Neuronal stem cell (in vitro differentiated cells): Measurements from ENCODE around the gene ATP8B4.
"Not testable (repeated sequence)": the region's sequence is repeated elsewhere in the genome, so short reads cannot be mapped to it uniquely, and the experiment has no call there.

Source experiments
- DNase-seq: peaks from one replicate; pipeline ENCODE4 v3.0.0-alpha.2; 2013; ENCODE audit warnings: low spot score
- H2AFZ ChIP-seq: one replicate; pipeline ENCODE4 v1.6.1; 2013; ENCODE audit warnings: mild to moderate bottlenecking, low read length, inconsistent platforms
- H2AK5ac ChIP-seq: 2 replicates; pipeline ENCODE4 v1.6.1; 2013; ENCODE audit warnings: low read depth, mild to moderate bottlenecking, inconsistent platforms, low read length, moderate library complexity, mixed read lengths
- H2BK120ac ChIP-seq: 2 replicates; pipeline ENCODE4 v1.6.1; 2013; ENCODE audit warnings: low read depth, mild to moderate bottlenecking, inconsistent platforms, low read length, moderate library complexity, mixed read lengths
- H2BK12ac ChIP-seq: one replicate; pipeline ENCODE4 v1.6.1; 2013; ENCODE audit warnings: low read length, inconsistent platforms
- H2BK15ac ChIP-seq: 2 replicates; pipeline ENCODE4 v1.6.1; 2013; ENCODE audit warnings: mild to moderate bottlenecking, low read length, inconsistent platforms, mixed read lengths
- H2BK5ac ChIP-seq: one replicate; pipeline ENCODE4 v1.6.1; 2013; ENCODE audit warnings: inconsistent platforms, mild to moderate bottlenecking, low read length, moderate library complexity
- H3K14ac ChIP-seq: one replicate; pipeline ENCODE4 v1.6.1; 2013; ENCODE audit warnings: low read length, inconsistent platforms
- H3K18ac ChIP-seq: 2 replicates; pipeline ENCODE4 v1.6.1; 2013; ENCODE audit warnings: low read length, inconsistent platforms
- H3K23ac ChIP-seq: 2 replicates; pipeline ENCODE4 v1.6.1; 2013; ENCODE audit warnings: low read depth, mild to moderate bottlenecking, mixed read lengths, low read length, inconsistent platforms; ENCODE audit not compliant: poor library complexity
- H3K27ac ChIP-seq: replicated peaks from 3 replicates; pipeline ENCODE4 v1.5.1; 2013; ENCODE audit warnings: low read length, inconsistent platforms
- H3K27me3 ChIP-seq, 3 experiments: 2 replicates each; pipeline ENCODE4 v1.6.1; 2013; ENCODE audit warnings: low read length in 3 of 3, mild to moderate bottlenecking in 2 of 3, inconsistent platforms in 1 of 3, low read depth in 1 of 3, mixed read lengths in 1 of 3, moderate library complexity in 1 of 3; ENCODE audit not compliant: control insufficient read depth in 3 of 3, insufficient read depth in 3 of 3
- H3K36me3 ChIP-seq, 2 donors: replicated peaks in 1 of 2; 2 replicates each; pipeline ENCODE4 v1.6.1; 2013; ENCODE audit warnings: low read length in 2 of 2; ENCODE audit not compliant: control insufficient read depth in 2 of 2, insufficient read depth in 2 of 2
- H3K4ac ChIP-seq: 2 replicates; pipeline ENCODE4 v1.6.1; 2013; ENCODE audit warnings: inconsistent platforms, mild to moderate bottlenecking, low read length, moderate library complexity
- H3K4me1 ChIP-seq, 2 donors: 1 replicate in 1 of 2; 2 replicates in 1 of 2; pipeline ENCODE4 v1.6.1; 2013; ENCODE audit warnings: low read length in 2 of 2, low read depth in 1 of 2; ENCODE audit not compliant: control insufficient read depth in 2 of 2, insufficient read depth in 1 of 2
- H3K4me2 ChIP-seq: one replicate; pipeline ENCODE4 v1.6.1; 2013; ENCODE audit warnings: mild to moderate bottlenecking, low read length, inconsistent platforms; ENCODE audit not compliant: insufficient read depth, poor library complexity, severe bottlenecking
- H3K4me3 ChIP-seq, 2 donors: 2 replicates each; pipeline ENCODE4 v1.5.1; 2013; ENCODE audit warnings: low read length in 2 of 2, mild to moderate bottlenecking in 2 of 2, inconsistent platforms in 1 of 2, moderate library complexity in 1 of 2
- H3K79me1 ChIP-seq: one replicate; pipeline ENCODE4 v1.6.1; 2013; ENCODE audit warnings: low read depth, mild to moderate bottlenecking, inconsistent platforms, low read length, moderate library complexity
- H3K9ac ChIP-seq: one replicate; pipeline ENCODE4 v1.6.1; 2013; ENCODE audit warnings: mild to moderate bottlenecking, low read depth, low read length, inconsistent platforms; ENCODE audit not compliant: poor library complexity
- H3K9me3 ChIP-seq, 2 donors: replicated peaks in 1 of 2; 2 replicates each; pipeline versions ENCODE3 to v1.6.1; 2013; ENCODE audit warnings: low read length in 2 of 2, mild to moderate bottlenecking in 2 of 2, inconsistent platforms in 1 of 2, low read depth in 1 of 2, mixed read lengths in 1 of 2, moderate library complexity in 1 of 2; ENCODE audit not compliant: control insufficient read depth in 2 of 2, insufficient read depth in 1 of 2
- H4K8ac ChIP-seq: one replicate; pipeline ENCODE4 v1.6.1; 2013; ENCODE audit warnings: low read depth, mild to moderate bottlenecking, inconsistent platforms, low read length, moderate library complexity
- H4K91ac ChIP-seq: one replicate; pipeline ENCODE4 v1.6.1; 2013; ENCODE audit warnings: low read length, low read depth, mild to moderate bottlenecking, inconsistent platforms; ENCODE audit not compliant: poor library complexity
- WGBS, 2 donors: extraction: QIAGEN DNeasy Blood & Tissue Kit; methylation state at CpG; one replicate each; pipeline ENCODE4 v1.1.7; 2013; ENCODE audit warnings: missing lambda C conversion rate in 2 of 2, mixed read lengths in 1 of 2; ENCODE audit not compliant: insufficient read length in 2 of 2, insufficient replicate concordance in 1 of 2; ENCODE audit errors: extremely low coverage in 2 of 2; 5-methylcytosine and 5-hydroxymethylcytosine counted together

Gene ATP8B4

GRCh38 chr15:50158236-50158635 is 39.2 kb upstream of the ATP8B4 start:
- not testable (repeated sequence) for H2BK120ac ChIP-seq, H2AFZ ChIP-seq, H2BK12ac ChIP-seq, H2BK15ac ChIP-seq, H2AK5ac ChIP-seq, H3K4me3 ChIP-seq, H2BK5ac ChIP-seq, H3K23ac ChIP-seq, H3K36me3 ChIP-seq, H3K4ac ChIP-seq, H4K91ac ChIP-seq, DNase-seq, H3K4me2 ChIP-seq, H4K8ac ChIP-seq, H3K18ac ChIP-seq, H3K9me3 ChIP-seq, H3K14ac ChIP-seq, H3K9ac ChIP-seq, H3K79me1 ChIP-seq, H3K4me1 ChIP-seq, H3K27me3 ChIP-seq, H3K27ac ChIP-seq
- WGBS, 2 donors, result no CpG with 5 or more reads among the region's 28 CpGs

GRCh38 chr15:50151476-50151875 is 32.4 kb upstream of the ATP8B4 start:
- Histone ChIP-seq H2BK12ac (no peak overlapping the region), H3K4ac (no peak overlapping the region), H3K23ac (no peak overlapping the region), H2BK120ac (no peak overlapping the region), H4K8ac (no peak overlapping the region), H2AK5ac (no peak overlapping the region), H3K36me3 (no peaks in the 10 kb centered on the region), H3K4me1 (peaks cover 0 to 2% of the 10 kb centered on the region in 2 donors), H3K14ac (no peak overlapping the region), H3K4me3 (no peak overlapping the region), H3K18ac (no peak overlapping the region), H2BK5ac (no peak overlapping the region), H3K79me1 (no peaks in the 10 kb centered on the region), H3K9ac (no peak overlapping the region), H2AFZ (no peak overlapping the region), H2BK15ac (no peak overlapping the region), H3K4me2 (no peak overlapping the region), H3K9me3 (no peaks in the 10 kb centered on the region), H4K91ac (no peak overlapping the region), H3K27me3 (no peaks in the 10 kb centered on the region), H3K27ac (no peak overlapping the region)
- no peak for DNase-seq
- WGBS, 2 donors, result no CpG with 5 or more reads among the region's 2 CpGs

- Histone ChIP-seq H3K4me2 (no peak overlapping the region), H3K36me3 (no peaks in the 10 kb centered on the region), H3K27ac (no peak overlapping the region)
Observed at GRCh38 chr15:50150851-50151250, 31.8 kb upstream of the ATP8B4 start.

GRCh38 chr15:50150349-50150748 is 31.3 kb upstream of the ATP8B4 start:
- H3K4me3 ChIP-seq, result no peak overlapping the region
- H2BK12ac ChIP-seq, result no peak overlapping the region
- no peak overlapping the region for H2BK5ac ChIP-seq
- no peaks in the 10 kb centered on the region for H3K9me3 ChIP-seq
- H3K4me2 ChIP-seq, result no peak overlapping the region
- no peaks in the 10 kb centered on the region for H3K27me3 ChIP-seq
- no peak overlapping the region for H3K14ac ChIP-seq
- H3K4me1 ChIP-seq, result peaks cover 0 to 2% of the 10 kb centered on the region in 2 donors
- no peak overlapping the region for H3K4ac ChIP-seq
- H3K79me1 ChIP-seq, result no peaks in the 10 kb centered on the region
- H3K23ac ChIP-seq, result no peak overlapping the region
- no peak overlapping the region for H2BK15ac ChIP-seq
- no peak overlapping the region for H2BK120ac ChIP-seq
- no peak overlapping the region for H4K8ac ChIP-seq
- no peak overlapping the region for H2AK5ac ChIP-seq
- H2AFZ ChIP-seq, result no peak overlapping the region
- no CpG with 5 or more reads among the region's 3 CpGs for WGBS, 2 donors
- no peak overlapping the region for H3K9ac ChIP-seq
- DNase-seq, result no peak
- no peak overlapping the region for H4K91ac ChIP-seq
- H3K36me3 ChIP-seq, result no peaks in the 10 kb centered on the region
- H3K27ac ChIP-seq, result no peak overlapping the region
- no peak overlapping the region for H3K18ac ChIP-seq

More at GRCh38 chr15:50150851-50151250, 31.8 kb upstream of the ATP8B4 start:
- Histone ChIP-seq H2BK15ac (no peak overlapping the region), H2AFZ (no peak overlapping the region), H2BK5ac (no peak overlapping the region), H2BK12ac (no peak overlapping the region), H3K4me1 (peaks cover 0 to 2% of the 10 kb centered on the region in 2 donors), H3K79me1 (no peaks in the 10 kb centered on the region), H2BK120ac (no peak overlapping the region), H3K4me3 (no peak overlapping the region), H3K27me3 (no peaks in the 10 kb centered on the region), H3K14ac (no peak overlapping the region), H3K4ac (no peak overlapping the region), H4K91ac (no peak overlapping the region), H4K8ac (no peak overlapping the region), H3K18ac (no peak overlapping the region), H3K23ac (no peak overlapping the region), H2AK5ac (no peak overlapping the region), H3K9me3 (no peaks in the 10 kb centered on the region), H3K9ac (no peak overlapping the region)
- DNase-seq, result no peak
